NCI-H2081 treated with DMSO at 0.1 percent for 48 hours (cell line): ENCODE measurements around the gene LIN9.
"Not testable (repeated sequence)": the region's sequence is repeated elsewhere in the genome, so short reads cannot be mapped to it uniquely, and the experiment has no call there.

ENCODE experiments used
- DNase-seq: peaks from one replicate; lab custom pipeline; 2025; lab: John Stamatoyannopoulos, UW

The LIN9 gene

GRCh38 chr1:226272233-226272902, 36.6 kb downstream of the LIN9 start:
- not testable (repeated sequence) for DNase-seq

GRCh38 chr1:226268421-226269124, 40.4 kb downstream of the LIN9 start:
- no peak for DNase-seq

GRCh38 chr1:226261818-226262217, 47.1 kb downstream of the LIN9 start:
- no peak for DNase-seq

GRCh38 chr1:226255380-226255779, 53.6 kb downstream of the LIN9 start:
- no peak for DNase-seq

GRCh38 chr1:226253933-226254332, 55.0 kb downstream of the LIN9 start:
- no peak for DNase-seq

GRCh38 chr1:226252841-226253240, 56.1 kb downstream of the LIN9 start:
- not testable (repeated sequence) for DNase-seq

- no peak for DNase-seq
Observed at GRCh38 chr1:226250511-226250910, 58.5 kb downstream of the LIN9 start.

- DNase-seq, result no peak
Observed at GRCh38 chr1:226248796-226249195, 60.2 kb downstream of the LIN9 start.

GRCh38 chr1:226248091-226248490, 60.9 kb downstream of the LIN9 start:
- DNase-seq, result no peak

- no peak for DNase-seq
Observed at GRCh38 chr1:226239421-226239820, 69.5 kb downstream of the LIN9 start.

- DNase-seq, result no peak
Observed at GRCh38 chr1:226236826-226237225, 72.1 kb downstream of the LIN9 start.

- no peak for DNase-seq
Observed at GRCh38 chr1:226233806-226234205, 75.2 kb downstream of the LIN9 start.

- no peak for DNase-seq
Observed at GRCh38 chr1:226233293-226233692, 75.7 kb downstream of the LIN9 start.

- no peak for DNase-seq
Observed at GRCh38 chr1:226226601-226227000, 82.4 kb downstream of the LIN9 start.

- DNase-seq, result no peak
Observed at GRCh38 chr1:226223786-226224244, 85.1 kb downstream of the LIN9 start.

- no peak for DNase-seq
Observed at GRCh38 chr1:226223157-226223785, 85.7 kb downstream of the LIN9 start, which contains the start of gene MIXL1. Gene MIXL1 (plus strand): TSS chr1:226223664. CDS start chr1:226223682, 18 bp downstream.

- DNase-seq, result no peak
Observed at GRCh38 chr1:226222686-226223085, 86.3 kb downstream of the LIN9 start.

- no peak for DNase-seq
Observed at GRCh38 chr1:226220473-226221189, 88.3 kb downstream of the LIN9 start.

- no peak for DNase-seq
Observed at GRCh38 chr1:226217273-226217672, 91.7 kb downstream of the LIN9 start.

GRCh38 chr1:226216056-226216455, 92.9 kb downstream of the LIN9 start:
- DNase-seq, result no peak

- DNase-seq, result no peak
Observed at GRCh38 chr1:226215239-226215638, 93.7 kb downstream of the LIN9 start.

- no peak for DNase-seq
Observed at GRCh38 chr1:226212545-226212944, 96.4 kb downstream of the LIN9 start.
